HG03108 (cell line): ENCODE results near the gene RUNX1.
"Not testable (repeated sequence)": the region's sequence is repeated elsewhere in the genome, so short reads cannot be mapped to it uniquely, and the experiment has no call there.

ENCODE experiments used
- ATAC-seq: cut with Tn5 transposase; IDR thresholded peaks from one replicate; pipeline ENCODE4 v1.9.1; 2021; ENCODE audit warnings: moderate library complexity; ENCODE audit not compliant: unreplicated experiment

Gene RUNX1

GRCh38 chr21:34815831-34816705 is 233.0 kb downstream of the RUNX1 start:
- no peak for ATAC-seq

GRCh38 chr21:34814529-34814951 is 234.6 kb downstream of the RUNX1 start:
- ATAC-seq: no peak

GRCh38 chr21:34813266-34813894 is 235.7 kb downstream of the RUNX1 start:
- no peak for ATAC-seq

GRCh38 chr21:34812504-34813265 is 236.4 kb downstream of the RUNX1 start:
- ATAC-seq: no peak

GRCh38 chr21:34811368-34811767 is 237.7 kb downstream of the RUNX1 start:
- ATAC-seq: no peak

GRCh38 chr21:34810786-34811185 is 238.3 kb downstream of the RUNX1 start:
- ATAC-seq: no peak

- no peak for ATAC-seq
Measured at GRCh38 chr21:34809822-34810221, 239.3 kb downstream of the RUNX1 start.

- no peak for ATAC-seq
Measured at GRCh38 chr21:34808569-34809204, 240.4 kb downstream of the RUNX1 start.

- no peak for ATAC-seq
Measured at GRCh38 chr21:34807881-34808568, 241.1 kb downstream of the RUNX1 start.

- no peak for ATAC-seq
Measured at GRCh38 chr21:34807146-34807880, 241.8 kb downstream of the RUNX1 start.

- ATAC-seq: no peak
Measured at GRCh38 chr21:34806423-34806822, 242.7 kb downstream of the RUNX1 start.

GRCh38 chr21:34805157-34805556 is 243.9 kb downstream of the RUNX1 start:
- ATAC-seq: no peak

- not testable (repeated sequence) for ATAC-seq
Measured at GRCh38 chr21:34804584-34804983, 244.5 kb downstream of the RUNX1 start.

GRCh38 chr21:34803782-34804370 is 245.2 kb downstream of the RUNX1 start:
- ATAC-seq: no peak

GRCh38 chr21:34802180-34802899 is 246.8 kb downstream of the RUNX1 start:
- ATAC-seq: no peak

GRCh38 chr21:34801519-34802132 is 247.5 kb downstream of the RUNX1 start:
- no peak for ATAC-seq

- ATAC-seq: no peak
Measured at GRCh38 chr21:34800797-34801518, 248.1 kb downstream of the RUNX1 start.

- ATAC-seq: no peak
Measured at GRCh38 chr21:34799092-34799491, 250.0 kb downstream of the RUNX1 start.
